Nephron (organoid): ENCODE results near the gene ITGA4.

Experiments used
- H3K27ac Mint-ChIP-seq, 3 experiments: 2 replicates each; pipeline ENCODE4 v1.8.0; 2020; ENCODE audit warnings: mixed read lengths in 3 of 3, mild to moderate bottlenecking in 2 of 3, moderate library complexity in 1 of 3
- H3K27me3 Mint-ChIP-seq: 2 replicates; pipeline ENCODE4 v1.8.0; 2021; ENCODE audit warnings: low read depth, mild to moderate bottlenecking, moderate library complexity, mixed read lengths
- H3K36me3 Mint-ChIP-seq: 2 replicates; pipeline ENCODE4 v1.8.0; 2020; ENCODE audit warnings: low read depth, mixed read lengths
- H3K4me1 Mint-ChIP-seq: 2 replicates; pipeline ENCODE4 v1.8.0; 2020; ENCODE audit warnings: mixed read lengths
- H3K4me3 Mint-ChIP-seq, 3 experiments: 2 replicates each; pipeline ENCODE4 v1.8.0; 2020; ENCODE audit warnings: mild to moderate bottlenecking in 3 of 3, mixed read lengths in 3 of 3, moderate library complexity in 2 of 3
- H3K9me3 Mint-ChIP-seq: 2 replicates; pipeline ENCODE4 v1.8.0; 2020; ENCODE audit warnings: mixed read lengths
- CTCF ChIP-seq, 3 experiments: fragments of 200-600 bp; sonication (generic); IDR thresholded peaks; one replicate each; pipeline ENCODE4 v1.5.0; 2021; ENCODE audit warnings: antibody characterized with exemption in 3 of 3; ENCODE audit not compliant: unreplicated experiment in 3 of 3

Gene ITGA4

DNA sequence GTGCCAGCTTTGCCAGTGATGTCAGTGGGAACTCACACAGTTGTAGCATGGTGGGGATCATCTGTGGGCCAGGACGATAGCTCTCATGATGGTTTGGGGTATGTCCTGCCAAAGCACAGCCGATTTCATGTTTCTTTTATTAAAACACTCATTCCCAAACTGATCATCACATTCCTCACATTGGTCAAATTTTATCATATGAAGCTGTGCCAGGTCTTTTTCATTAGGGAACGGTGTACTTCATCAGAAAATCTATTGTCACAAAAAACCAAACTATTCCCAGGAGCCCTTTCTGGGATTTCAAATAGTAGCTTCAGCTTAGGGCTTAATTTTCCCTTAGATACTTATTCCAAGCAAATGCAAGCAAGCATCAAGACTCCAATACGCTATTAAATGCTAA lies 42.0 kb downstream of the ITGA4 start:
- Mint-ChIP-seq H3K36me3 (peaks cover 24% of the 10 kb centered on the region), H3K27ac (no peak overlapping the region), H3K4me1 (no peaks in the 10 kb centered on the region), H3K27me3 (no peaks in the 10 kb centered on the region), H3K9me3 (no peaks in the 10 kb centered on the region), H3K4me3 (no peak overlapping the region)
- no peak for TF ChIP-seq CTCF (IDR thresholded peaks at IDR 0.05; ENCODE audit: unreplicated experiment in 3 of 3)

- Mint-ChIP-seq H3K4me3 (no peak overlapping the region), H3K27ac (no peak overlapping the region), H3K27me3 (no peaks in the 10 kb centered on the region), H3K36me3 (peaks cover 24% of the 10 kb centered on the region), H3K4me1 (no peaks in the 10 kb centered on the region), H3K9me3 (no peaks in the 10 kb centered on the region)
- no peak for TF ChIP-seq CTCF (IDR thresholded peaks at IDR 0.05; ENCODE audit: unreplicated experiment in 3 of 3)
These were observed 43.0 kb downstream of the ITGA4 start for GRCh38 chr2:181500201-181500600.

DNA sequence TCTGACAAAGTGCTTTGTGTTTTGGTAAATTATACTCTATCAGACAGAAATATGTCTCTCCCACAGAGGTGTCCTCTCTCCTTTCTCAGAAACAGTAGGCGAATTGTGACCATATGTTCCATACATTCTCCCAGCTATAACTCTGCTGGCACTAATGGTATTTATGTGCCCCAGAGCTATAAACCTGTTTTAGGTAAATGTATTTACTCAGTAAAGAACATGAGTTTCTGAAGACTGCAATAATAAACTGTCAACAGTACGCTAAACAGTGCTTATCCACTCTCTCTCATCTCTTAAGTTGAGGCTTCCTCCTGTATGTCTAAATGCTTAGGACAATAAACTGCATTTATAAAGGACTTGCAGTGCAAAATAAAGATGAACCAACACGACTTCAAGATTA lies 58.5 kb downstream of the ITGA4 start:
- no peak overlapping the region for H3K27ac Mint-ChIP-seq

DNA sequence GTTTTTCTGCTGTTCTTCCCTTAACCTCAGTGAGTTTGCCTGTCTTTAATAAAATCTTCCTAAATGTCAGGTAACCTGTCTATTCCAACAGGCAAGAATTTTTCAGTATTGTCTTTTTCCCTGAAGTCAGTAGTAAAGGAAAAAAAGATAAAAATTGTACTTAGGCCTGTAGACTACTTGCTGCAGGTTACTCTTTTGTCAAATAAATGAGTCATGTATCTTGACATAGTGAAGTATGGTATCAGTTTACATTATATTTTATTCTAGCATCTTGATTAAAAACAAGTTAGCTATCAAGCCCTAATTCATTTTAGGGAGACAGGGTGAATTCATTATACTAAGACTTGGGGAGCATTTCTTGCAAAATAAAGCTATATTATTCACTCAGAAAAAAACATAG lies 59.8 kb downstream of the ITGA4 start:
- no peak for TF ChIP-seq CTCF (IDR thresholded peaks at IDR 0.05; ENCODE audit: unreplicated experiment in 3 of 3)
- H3K4me3 Mint-ChIP-seq, result no peak overlapping the region
- H3K27ac Mint-ChIP-seq, result no peak overlapping the region
- peaks cover 12% of the 10 kb centered on the region for H3K36me3 Mint-ChIP-seq
- no peaks in the 10 kb centered on the region for H3K9me3 Mint-ChIP-seq
- H3K4me1 Mint-ChIP-seq, result no peaks in the 10 kb centered on the region
- H3K27me3 Mint-ChIP-seq, result no peaks in the 10 kb centered on the region

More for the DNA sequence above, 58.5 kb downstream of the ITGA4 start:
- Mint-ChIP-seq H3K4me3 (no peak overlapping the region), H3K4me1 (no peaks in the 10 kb centered on the region), H3K27me3 (no peaks in the 10 kb centered on the region), H3K36me3 (peaks cover 14% of the 10 kb centered on the region), H3K9me3 (no peaks in the 10 kb centered on the region)
- no peak for TF ChIP-seq CTCF (IDR thresholded peaks at IDR 0.05; ENCODE audit: unreplicated experiment in 3 of 3)

GRCh38 chr2:181517685-181518301 lies 60.6 kb downstream of the ITGA4 start:
- Mint-ChIP-seq H3K4me3 (no peak overlapping the region), H3K4me1 (no peaks in the 10 kb centered on the region), H3K27ac (no peak overlapping the region), H3K27me3 (no peaks in the 10 kb centered on the region), H3K36me3 (peaks cover 8% of the 10 kb centered on the region), H3K9me3 (no peaks in the 10 kb centered on the region)
- TF ChIP-seq CTCF (IDR thresholded peaks at IDR 0.05; ENCODE audit: unreplicated experiment in 3 of 3), result no peak

GRCh38 chr2:181520253-181520652 lies 63.1 kb downstream of the ITGA4 start:
- Mint-ChIP-seq H3K4me1 (no peaks in the 10 kb centered on the region), H3K36me3 (no peaks in the 10 kb centered on the region), H3K27ac (no peak overlapping the region), H3K27me3 (no peaks in the 10 kb centered on the region), H3K4me3 (no peak overlapping the region), H3K9me3 (no peaks in the 10 kb centered on the region)
- no peak for TF ChIP-seq CTCF (IDR thresholded peaks at IDR 0.05; ENCODE audit: unreplicated experiment in 3 of 3)
